Upper lobe of left lung (tissue), 4 donors: ENCODE results near the gene SMAD1.

ENCODE experiments used
- CTCF ChIP-seq, 6 experiments: fragments of 450-650 bp in 4 of 6; fragments of 200-600 bp in 2 of 6; sonication (generic) in 2 of 6; IDR thresholded peaks; one replicate each; pipeline ENCODE4 v1.5.1; 2016 to 2019; ENCODE audit warnings: antibody characterized with exemption in 6 of 6
- POLR2A ChIP-seq, 4 donors: fragments of 450-650 bp; IDR thresholded peaks; one replicate each; pipeline ENCODE4 v1.5.1; 2016 to 2017; ENCODE audit warnings: antibody characterized with exemption in 4 of 4, mild to moderate bottlenecking in 2 of 4

GRCh38 chr4:145567516-145567915, 85.9 kb downstream of the SMAD1 start:
- TF ChIP-seq CTCF (IDR thresholded peaks at IDR 0.05) = no peak
- TF ChIP-seq POLR2A (IDR thresholded peaks at IDR 0.05) = no peak
